22Rv1 (cell line): ENCODE measurements around the gene CBR1.

Source experiments
- H3K27ac ChIP-seq: fragments of 450-650 bp; 2 replicates; pipeline ENCODE4 v1.5.1; 2017
- CTCF ChIP-seq: fragments of 450-650 bp; IDR thresholded peaks from 2 replicates; pipeline ENCODE4 v1.5.1; 2017; ENCODE audit warnings: mild to moderate bottlenecking
- ZFX ChIP-seq: fragments of 450-650 bp; IDR thresholded peaks from 2 replicates; pipeline ENCODE4 v1.6.1; 2017; ENCODE audit warnings: antibody characterized with exemption, borderline replicate concordance

CBR1 gene

GRCh38 chr21:36048357-36048756 lies 21.5 kb upstream of the CBR1 start:
- H3K27ac ChIP-seq, result no peak overlapping the region
- TF ChIP-seq CTCF (no peak), ZFX (no peak)

GRCh38 chr21:36052860-36053714 lies 16.7 kb upstream of the CBR1 start:
- TF ChIP-seq CTCF (no peak), ZFX (no peak)
- no peak overlapping the region for H3K27ac ChIP-seq

GRCh38 chr21:36053715-36054062 lies 16.1 kb upstream of the CBR1 start:
- no peak overlapping the region for H3K27ac ChIP-seq
- no peak for TF ChIP-seq ZFX
- TF ChIP-seq CTCF, result no peak

GRCh38 chr21:36055551-36055950 lies 14.3 kb upstream of the CBR1 start:
- TF ChIP-seq ZFX (no peak), CTCF (no peak)
- no peak overlapping the region for H3K27ac ChIP-seq

- H3K27ac ChIP-seq, result peak overlapping the region; percentile 95
- TF ChIP-seq ZFX, result no peak
- no peak for TF ChIP-seq CTCF
Observed at GRCh38 chr21:36059823-36060158, 10.0 kb upstream of the CBR1 start.

- peak within 1 kb of the TSS; percentile 95 for H3K27ac ChIP-seq
- TF ChIP-seq CTCF (no peak), ZFX (no peak)
Observed at GRCh38 chr21:36060159-36060921, 9.5 kb upstream of the CBR1 start, which contains the start of gene SETD4. TSS of gene SETD4 (minus strand) at chr21:36060526. CDS start at chr21:36058888, 1,638 bp downstream.

GRCh38 chr21:36061445-36061844 lies 8.4 kb upstream of the CBR1 start:
- H3K27ac ChIP-seq, result no peak overlapping the region
- no peak for TF ChIP-seq ZFX
- no peak for TF ChIP-seq CTCF
